H1 (cell line): Measurements from ENCODE around the gene FAM83G. TPM values are rescaled to one million over a fixed set of nuclear protein-coding genes. Genes with fewer than 3 reads are reported as not detected.

Source experiments
- CTCF ChIA-PET: fragments of 300-600 bp; sonication (Branson Sonifier 250); formaldehyde crosslinking; loops from one replicate; lab custom pipeline; 2021; ENCODE audit not compliant: partially characterized antibody; lab: Charles Lee
- POLR2A ChIA-PET: fragments of 300-600 bp; sonication (Branson Sonifier 250); formaldehyde crosslinking; loops from one replicate; lab custom pipeline; 2021; ENCODE audit warnings: inconsistent platforms; ENCODE audit not compliant: partially characterized antibody; lab: Charles Lee
- DNase-seq, 2 experiments: peaks; one replicate each; pipeline versions ENCODE4 v3.0.0 to v3.0.0-alpha.2; 2010 to 2022; ENCODE audit warnings: low spot score in 2 of 2, low read depth in 1 of 2, mixed read lengths in 1 of 2
- FAIRE-seq: peaks from 2 replicates; lab custom pipeline; 2011; peaks lifted over from hg19 to GRCh38; lab: Jason Lieb, UNC
- H2AFZ ChIP-seq: 2 replicates; pipeline ENCODE4 v1.8.1; 2012; ENCODE audit warnings: low read length, inconsistent platforms
- H2AK5ac ChIP-seq: 2 replicates; pipeline ENCODE4 v1.6.1; 2013; ENCODE audit warnings: low read depth, low read length
- H2BK120ac ChIP-seq: replicated peaks from 2 replicates; pipeline ENCODE3; 2013; ENCODE audit warnings: low read depth, low read length, inconsistent platforms
- H2BK12ac ChIP-seq: 2 replicates; pipeline ENCODE4 v1.6.1; 2013; ENCODE audit warnings: low read depth, low read length
- H2BK15ac ChIP-seq: 2 replicates; pipeline ENCODE4 v1.6.1; 2013; ENCODE audit warnings: low read length
- H2BK20ac ChIP-seq: 2 replicates; pipeline ENCODE4 v1.6.1; 2013; ENCODE audit warnings: low read length
- H2BK5ac ChIP-seq: 2 replicates; pipeline ENCODE4 v1.6.1; 2013; ENCODE audit warnings: low read depth, low read length
- H3K14ac ChIP-seq: 2 replicates; pipeline ENCODE4 v1.6.1; 2013; ENCODE audit warnings: inconsistent platforms; ENCODE audit not compliant: insufficient read length
- H3K18ac ChIP-seq: 2 replicates; pipeline ENCODE4 v1.6.1; 2013; ENCODE audit warnings: low read length; ENCODE audit errors: extremely low read depth
- H3K23ac ChIP-seq: 2 replicates; pipeline ENCODE4 v1.6.1; 2013; ENCODE audit warnings: inconsistent platforms; ENCODE audit not compliant: insufficient read length
- H3K23me2 ChIP-seq: 2 replicates; pipeline ENCODE4 v1.6.1; 2013; ENCODE audit warnings: low read depth, low read length
- H3K27ac ChIP-seq: 2 replicates; pipeline ENCODE4 v1.6.1; 2011; ENCODE audit warnings: low read depth, low read length, inconsistent platforms
- H3K27me3 ChIP-seq, 4 experiments: replicated peaks in 1 of 4; 1 replicate in 1 of 4; 2 replicates in 3 of 4; pipeline versions ENCODE4 v1.6.1 to v1.8.1; 2011 to 2013; ENCODE audit warnings: low read length in 3 of 4, mild to moderate bottlenecking in 3 of 4, inconsistent platforms in 2 of 4, mixed read lengths in 2 of 4, moderate library complexity in 1 of 4; ENCODE audit not compliant: control insufficient read depth in 3 of 4, insufficient read depth in 3 of 4; ENCODE audit errors: extremely low read depth in 1 of 4
- H3K36me3 ChIP-seq, 4 experiments: 2 replicates each; pipeline versions ENCODE4 v1.6.1 to v1.8.1; 2011 to 2013; ENCODE audit warnings: mild to moderate bottlenecking in 4 of 4, low read length in 3 of 4, moderate library complexity in 2 of 4, control low read depth in 1 of 4, inconsistent platforms in 1 of 4; ENCODE audit not compliant: insufficient read depth in 4 of 4, control insufficient read depth in 2 of 4
- H3K4ac ChIP-seq: replicated peaks from 2 replicates; pipeline ENCODE3; 2013; ENCODE audit warnings: low read length, low read depth, mixed read lengths, inconsistent platforms; ENCODE audit not compliant: insufficient read length
- H3K4me1 ChIP-seq, 4 experiments: replicated peaks in 1 of 4; 1 replicate in 1 of 4; 2 replicates in 3 of 4; pipeline versions ENCODE4 v1.6.1 to v1.8.1; 2011 to 2013; ENCODE audit warnings: low read length in 3 of 4, inconsistent platforms in 2 of 4, mixed read lengths in 1 of 4; ENCODE audit not compliant: insufficient read depth in 4 of 4, control insufficient read depth in 3 of 4
- H3K4me2 ChIP-seq, 2 experiments: 2 replicates each; pipeline versions ENCODE4 v1.6.1 to v1.8.1; 2011 to 2013; ENCODE audit warnings: low read depth in 2 of 2, low read length in 2 of 2, control low read depth in 1 of 2, inconsistent platforms in 1 of 2, mild to moderate bottlenecking in 1 of 2; ENCODE audit not compliant: insufficient read depth in 1 of 2
- H3K4me3 ChIP-seq, 4 experiments: fragments of 200-600, 300-600 bp in 1 of 4; sonication (generic), shearing (Covaris generic), sonication (Bioruptor Twin) in 1 of 4; 2 replicates each; pipeline versions ENCODE4 v1.5.1 to v1.8.1; 2011 to 2016; ENCODE audit warnings: low read length in 4 of 4, low read depth in 3 of 4, control low read depth in 2 of 4, inconsistent platforms in 2 of 4, mild to moderate bottlenecking in 2 of 4, mixed read lengths in 1 of 4, moderate library complexity in 1 of 4; ENCODE audit not compliant: insufficient read depth in 2 of 4; ENCODE audit errors: extremely low read depth in 1 of 4
- H3K56ac ChIP-seq: replicated peaks from 2 replicates; pipeline ENCODE3; 2013; ENCODE audit warnings: low read depth, mild to moderate bottlenecking, mixed read lengths, low read length, inconsistent platforms; ENCODE audit not compliant: insufficient read length
- H3K79me1 ChIP-seq: 2 replicates; pipeline ENCODE4 v1.6.1; 2013; ENCODE audit warnings: low read depth, low read length, control low read depth
- H3K79me2 ChIP-seq, 2 experiments: 2 replicates each; pipeline versions ENCODE4 v1.6.1 to v1.8.1; 2012 to 2013; ENCODE audit warnings: low read length in 2 of 2, mild to moderate bottlenecking in 2 of 2, inconsistent platforms in 1 of 2; ENCODE audit not compliant: insufficient read depth in 2 of 2, control insufficient read depth in 1 of 2
- H3K9ac ChIP-seq, 4 experiments: replicated peaks in 1 of 4; 1 replicate in 1 of 4; 2 replicates in 3 of 4; pipeline versions ENCODE4 v1.6.1 to v1.8.1; 2011 to 2013; ENCODE audit warnings: low read depth in 3 of 4, low read length in 3 of 4, control low read depth in 2 of 4, mild to moderate bottlenecking in 2 of 4, moderate library complexity in 2 of 4, inconsistent platforms in 1 of 4; ENCODE audit errors: extremely low read depth in 1 of 4
- H3K9me3 ChIP-seq, 2 experiments: 2 replicates each; pipeline versions ENCODE4 v1.6.1 to v1.8.1; 2012 to 2013; ENCODE audit warnings: mild to moderate bottlenecking in 2 of 2, moderate library complexity in 2 of 2, control low read depth in 1 of 2, inconsistent platforms in 1 of 2, low read depth in 1 of 2, low read length in 1 of 2, mixed read lengths in 1 of 2; ENCODE audit not compliant: insufficient read depth in 2 of 2
- H4K20me1 ChIP-seq, 2 experiments: replicated peaks in 1 of 2; 2 replicates each; pipeline versions ENCODE3 to v1.8.1; 2011 to 2013; ENCODE audit warnings: inconsistent platforms in 2 of 2, low read length in 2 of 2, mild to moderate bottlenecking in 1 of 2; ENCODE audit not compliant: insufficient read depth in 2 of 2, control insufficient read depth in 1 of 2
- H4K5ac ChIP-seq: 2 replicates; pipeline ENCODE4 v1.6.1; 2013; ENCODE audit warnings: low read length, low read depth, mixed read lengths, inconsistent platforms; ENCODE audit not compliant: insufficient read length
- H4K8ac ChIP-seq: 2 replicates; pipeline ENCODE4 v1.8.0; 2013; ENCODE audit warnings: mild to moderate bottlenecking, moderate library complexity, low read length, inconsistent platforms; ENCODE audit not compliant: insufficient read depth; ENCODE audit errors: extremely low read depth
- H4K91ac ChIP-seq: replicated peaks from 2 replicates; pipeline ENCODE3; 2013; ENCODE audit warnings: low read length, mixed read lengths, inconsistent platforms; ENCODE audit not compliant: insufficient read length
- ASH2L ChIP-seq: fragments of 200-600, 300-600 bp; sonication (generic); IDR thresholded peaks from one replicate; pipeline ENCODE4 v1.7.1; 2017; ENCODE audit warnings: low read length
- CHD1 ChIP-seq: IDR thresholded peaks from 2 replicates; pipeline ENCODE4 v1.6.1; 2012; ENCODE audit warnings: low read depth, low read length, improper control_type of control experiment
- E2F6 ChIP-seq: IDR thresholded peaks from 2 replicates; pipeline ENCODE4 v1.6.1; 2012; ENCODE audit warnings: inconsistent platforms
- EP300 ChIP-seq, 2 experiments: IDR thresholded peaks; 1 replicate in 1 of 2; 2 replicates in 1 of 2; pipeline ENCODE4 v1.6.1; 2011 to 2012; ENCODE audit warnings: low read depth in 2 of 2, low read length in 2 of 2, mild to moderate bottlenecking in 2 of 2, borderline replicate concordance in 1 of 2, inconsistent platforms in 1 of 2, moderate library complexity in 1 of 2
- HDAC2 ChIP-seq, 2 experiments: fragments of 300-600 bp in 1 of 2; sonication (generic) in 1 of 2; IDR thresholded peaks; 2 replicates each; pipeline ENCODE4 v1.6.1; 2011 to 2012; ENCODE audit warnings: low read depth in 2 of 2, low read length in 2 of 2, mild to moderate bottlenecking in 2 of 2, moderate library complexity in 2 of 2, borderline replicate concordance in 1 of 2, inconsistent platforms in 1 of 2
- KDM5A ChIP-seq: fragments of 200-600 bp; IDR thresholded peaks from 2 replicates; pipeline ENCODE4 v1.7.1; 2012; ENCODE audit warnings: mild to moderate bottlenecking, low read length, inconsistent platforms, mixed read lengths
- TEAD4 ChIP-seq: IDR thresholded peaks from 2 replicates; pipeline ENCODE4 v1.6.1; 2012; ENCODE audit warnings: low read depth, low read length, inconsistent platforms, mixed read lengths
- ZNF274 ChIP-seq: IDR thresholded peaks from 2 replicates; pipeline ENCODE4 v1.7.0; 2012; ENCODE audit warnings: low read length, borderline replicate concordance; ENCODE audit errors: extremely low read depth
- WGBS, 2 experiments: shearing (Covaris generic) in 1 of 2; methylation state at CpG; one replicate each; pipeline versions ENCODE4 v1.1.6 to v1.1.7; 2013 to 2015; ENCODE audit warnings: low lambda C conversion rate in 2 of 2, mixed read lengths in 2 of 2, inconsistent platforms in 1 of 2, low coverage in 1 of 2, missing lambda C conversion rate in 1 of 2; ENCODE audit not compliant: insufficient replicate concordance in 2 of 2, insufficient coverage in 1 of 2, insufficient read length in 1 of 2; ENCODE audit errors: extremely low coverage in 1 of 2, missing lambda C conversion rate in 1 of 2; 5-methylcytosine and 5-hydroxymethylcytosine counted together
- polyA plus RNA-seq, 7 experiments: library from polyadenylated mRNA; depleted of rRNA in 3 of 7; stranded (reverse) in 5 of 7; unstranded in 2 of 7; fragments of >200 nt in 5 of 7; fragments of 200-250 nt in 2 of 7; gene quantifications; 1 replicate in 5 of 7; 2 replicates in 1 of 7; 4 replicates in 1 of 7; pipeline versions ENCODE4 v1.2.1 to v1.2.3, GENCODE V29; 2011 to 2013; ENCODE audit warnings: missing spikeins in 2 of 7, mixed read lengths in 2 of 7
- total RNA-seq: library from RNA; stranded (reverse); fragmentation: NEBNext Ultra II Directional; extraction: Animal tissue kit (Norgen Biotek cat#: 25700); gene quantifications from 2 replicates; pipeline ENCODE4 v1.2.1, GENCODE V29; 2021
- TF ChIP-seq, protein P1 (sequence below): IDR thresholded peaks from 2 replicates; pipeline ENCODE4 v1.6.1; 2011; ENCODE audit warnings: low read length, improper control_type of control experiment

Gene FAM83G
- total and polyA plus RNA-seq, 2 of the 8 experiments (the other 6 are each of a cell fraction or from before 2014, with no cell fraction given) = 15.4 to 29.0 TPM

- Histone ChIP-seq H3K4ac (no peak overlapping the region), H3K4me2 (no peak overlapping the region), H3K4me1 (peaks cover 0 to 3% (median 2%) of the 10 kb centered on the region in 4 experiments; a peak in 3 of 7 replicates), H2BK12ac (no peak overlapping the region), H3K4me3 (no peak overlapping the region), H4K20me1 (no peaks in the 10 kb centered on the region), H3K27ac (no peak overlapping the region), H3K27me3 (no peaks in the 10 kb centered on the region), H3K9me3 (peaks cover 0 to 6% of the 10 kb centered on the region in 2 experiments; a peak in 2 of 4 replicates), H3K79me2 (no peaks in the 10 kb centered on the region), H4K91ac (no peak overlapping the region), H3K79me1 (no peaks in the 10 kb centered on the region), H2AFZ (no peak overlapping the region), H3K56ac (no peak overlapping the region), H3K23ac (no peak overlapping the region), H3K18ac (no peak overlapping the region), H3K14ac (no peak overlapping the region), H2BK20ac (no peak overlapping the region), H2AK5ac (no peak overlapping the region), H2BK5ac (no peak overlapping the region), H3K36me3 (no peaks in the 10 kb centered on the region), H2BK120ac (no peak overlapping the region), H4K5ac (no peak overlapping the region), H3K9ac (no peak overlapping the region), H4K8ac (no peak overlapping the region), H2BK15ac (no peak overlapping the region), H3K23me2 (no peaks in the 10 kb centered on the region)
- CTCF ChIA-PET = interaction anchor here (0.8 to 1.6 kb wide), 2 partner anchors 12 to 13 kb away, joined by 3 to 8 read pairs; no protein-coding TSS in a partner anchor
- POLR2A ChIA-PET = interaction anchor here (1.6 kb wide), 1 partner anchor 10 kb away, joined by 5 read pairs; no protein-coding TSS in a partner anchor
- DNase-seq (no peak), FAIRE-seq (no peak)
- WGBS, 2 experiments = 67% methylated on average over 11 of the region's 11 CpGs; no CpG with 5 or more reads in 1 of the 2 experiments
- TF ChIP-seq, protein P1, sequence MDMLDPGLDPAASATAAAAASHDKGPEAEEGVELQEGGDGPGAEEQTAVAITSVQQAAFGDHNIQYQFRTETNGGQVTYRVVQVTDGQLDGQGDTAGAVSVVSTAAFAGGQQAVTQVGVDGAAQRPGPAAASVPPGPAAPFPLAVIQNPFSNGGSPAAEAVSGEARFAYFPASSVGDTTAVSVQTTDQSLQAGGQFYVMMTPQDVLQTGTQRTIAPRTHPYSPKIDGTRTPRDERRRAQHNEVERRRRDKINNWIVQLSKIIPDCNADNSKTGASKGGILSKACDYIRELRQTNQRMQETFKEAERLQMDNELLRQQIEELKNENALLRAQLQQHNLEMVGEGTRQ = no peak
- no peak for TF ChIP-seq EP300 (IDR thresholded peaks at IDR 0.05; ENCODE audit: borderline replicate concordance in 1 of 2, low read depth in 2 of 2, low read length in 2 of 2)
- no peak for TF ChIP-seq CHD1
- TF ChIP-seq E2F6 = no peak
- no peak for TF ChIP-seq ZNF274
- no peak for TF ChIP-seq ASH2L
- no peak for TF ChIP-seq TEAD4
- no peak for TF ChIP-seq HDAC2 (IDR thresholded peaks at IDR 0.05; ENCODE audit: borderline replicate concordance in 1 of 2, low read depth in 2 of 2, low read length in 2 of 2)
- no peak for TF ChIP-seq KDM5A
These were observed 6.4 kb upstream of the FAM83G start for GRCh38 chr17:19010729-19011505.
